SK-N-SH (cell line): ENCODE results near the gene ADCY7. TPM values are rescaled to one million over a fixed set of nuclear protein-coding genes. Genes with fewer than 3 reads are reported as not detected.

Source experiments
- CTCF ChIA-PET: fragments of 300-600, 350-600 bp; formaldehyde crosslinking; extraction: SDS; loops from one replicate; lab custom pipeline; 2021; lab: Yijun Ruan, JAX
- POLR2A ChIA-PET: fragments of 350-600 bp; sonication (Branson Sonifier 250); formaldehyde crosslinking; extraction: SDS; loops from one replicate; lab custom pipeline; 2020; ENCODE audit warnings: antibody characterized with exemption, inconsistent platforms; lab: Yijun Ruan, JAX
- DNase-seq: peaks from one replicate; pipeline ENCODE4 v3.0.0; 2012
- H2AFZ ChIP-seq: fragments of 200-600 bp; sonication (generic); 2 replicates; pipeline ENCODE4 v1.8.1; 2016; ENCODE audit warnings: antibody characterized with exemption, mild to moderate bottlenecking, low read depth
- H3F3A ChIP-seq: fragments of 200-600 bp; sonication (generic); replicated peaks from 2 replicates; pipeline ENCODE3; 2016; ENCODE audit warnings: antibody characterized with exemption, mild to moderate bottlenecking; ENCODE audit not compliant: insufficient read depth
- H3K27ac ChIP-seq, 2 experiments: fragments of 200-500 bp in 1 of 2; fragments of 200-600 bp in 1 of 2; sonication (Bioruptor generic) in 1 of 2; sonication (generic), shearing (Covaris generic) in 1 of 2; 2 replicates each; pipeline versions ENCODE4 v1.5.1 to v1.6.1; 2014 to 2016; ENCODE audit warnings: low read depth in 2 of 2, inconsistent platforms in 1 of 2, low read length in 1 of 2, mild to moderate bottlenecking in 1 of 2, mixed read lengths in 1 of 2
- H3K27me3 ChIP-seq: fragments of 200-600 bp; sonication (generic), shearing (Covaris generic); 2 replicates; pipeline ENCODE4 v1.6.1; 2016; ENCODE audit warnings: mixed run types; ENCODE audit not compliant: insufficient read depth
- H3K36me3 ChIP-seq, 2 experiments: fragments of 200-500 bp in 1 of 2; fragments of 200-600 bp in 1 of 2; sonication (Bioruptor generic) in 1 of 2; sonication (generic) in 1 of 2; replicated peaks in 1 of 2; 2 replicates each; pipeline versions ENCODE3 to v1.5.1; 2014 to 2016; ENCODE audit warnings: low read length in 1 of 2, mild to moderate bottlenecking in 1 of 2; ENCODE audit not compliant: insufficient read depth in 2 of 2, control insufficient read depth in 1 of 2
- H3K4me1 ChIP-seq, 2 experiments: fragments of 200-500 bp in 1 of 2; fragments of 200-600 bp in 1 of 2; sonication (Bioruptor generic) in 1 of 2; sonication (generic), shearing (Covaris generic) in 1 of 2; 2 replicates each; pipeline versions ENCODE4 v1.5.1 to v1.6.1; 2014 to 2016; ENCODE audit warnings: low read depth in 1 of 2, low read length in 1 of 2, mixed run types in 1 of 2; ENCODE audit not compliant: insufficient read depth in 2 of 2, control insufficient read depth in 1 of 2
- H3K4me2 ChIP-seq: fragments of 200-600 bp; sonication (generic), shearing (Covaris generic); 2 replicates; pipeline ENCODE4 v1.6.1; 2017; ENCODE audit warnings: mixed run types
- H3K4me3 ChIP-seq, 2 experiments: fragments of 200-500 bp in 1 of 2; fragments of 200-600 bp in 1 of 2; sonication (Bioruptor generic) in 1 of 2; sonication (generic), shearing (Covaris generic) in 1 of 2; 2 replicates each; pipeline versions ENCODE4 v1.5.1 to v1.8.1; 2014 to 2016; ENCODE audit warnings: low read depth in 2 of 2, inconsistent platforms in 1 of 2, low read length in 1 of 2, mild to moderate bottlenecking in 1 of 2, mixed read lengths in 1 of 2, moderate library complexity in 1 of 2
- H3K79me2 ChIP-seq: fragments of 200-600 bp; sonication (generic); 2 replicates; pipeline ENCODE4 v1.8.1; 2017; ENCODE audit warnings: mild to moderate bottlenecking; ENCODE audit not compliant: insufficient read depth
- H3K9ac ChIP-seq: fragments of 200-600 bp; sonication (generic); 2 replicates; pipeline ENCODE4 v1.6.1; 2017; ENCODE audit warnings: mixed run types
- H3K9me2 ChIP-seq: fragments of 200-600 bp; sonication (generic); 2 replicates; pipeline ENCODE4 v1.6.1; 2017; ENCODE audit warnings: mixed run types
- H3K9me3 ChIP-seq: fragments of 200-600 bp; sonication (generic); 2 replicates; pipeline ENCODE4 v1.6.1; 2017; ENCODE audit warnings: mixed run types, mild to moderate bottlenecking, moderate library complexity
- H4K20me1 ChIP-seq: fragments of 200-600 bp; sonication (generic); 2 replicates; pipeline ENCODE4 v1.6.1; 2017; ENCODE audit warnings: mild to moderate bottlenecking, mixed run types; ENCODE audit not compliant: insufficient read depth
- CHD2 ChIP-seq: fragments of 150-350 bp; IDR thresholded peaks from 2 replicates; pipeline ENCODE4 v1.6.1; 2018; ENCODE audit warnings: low read length; ENCODE audit not compliant: partially characterized antibody
- EZH2phosphoT487 ChIP-seq: fragments of 200-600 bp; sonication (generic); IDR thresholded peaks from 2 replicates; pipeline ENCODE4 v1.6.1; 2017; ENCODE audit warnings: low read depth, mixed run types, mild to moderate bottlenecking, antibody characterized with exemption, moderate library complexity, borderline replicate concordance
- FOXM1 ChIP-seq: IDR thresholded peaks from 2 replicates; pipeline ENCODE4 v1.4.0; 2012; ENCODE audit warnings: low read depth, mild to moderate bottlenecking
- GATA2 ChIP-seq: sonication (generic); formaldehyde crosslinking; IDR thresholded peaks from 2 replicates; pipeline ENCODE4 v1.5.0; 2020; ENCODE audit warnings: mild to moderate bottlenecking, missing genetic modification reagents
- MEF2A ChIP-seq: IDR thresholded peaks from 2 replicates; pipeline ENCODE4 v1.4.0; 2012; ENCODE audit warnings: low read depth, borderline replicate concordance
- NFIC ChIP-seq: IDR thresholded peaks from 2 replicates; pipeline ENCODE4 v1.4.0; 2012; ENCODE audit warnings: borderline replicate concordance
- RXRA ChIP-seq: IDR thresholded peaks from 2 replicates; pipeline ENCODE4 v1.4.0; 2012; ENCODE audit warnings: low read depth, mild to moderate bottlenecking, borderline replicate concordance
- SMC3 ChIP-seq: IDR thresholded peaks from 2 replicates; pipeline ENCODE4 v1.6.1; 2012; ENCODE audit warnings: low read depth, low read length, improper control_type of control experiment
- TAF1 ChIP-seq: IDR thresholded peaks from 2 replicates; pipeline ENCODE4 v1.6.1; 2012; ENCODE audit warnings: low read depth, mild to moderate bottlenecking, low read length, moderate library complexity, borderline replicate concordance
- TEAD4 ChIP-seq: IDR thresholded peaks from 2 replicates; pipeline ENCODE4 v1.4.0; 2012; ENCODE audit warnings: mild to moderate bottlenecking, borderline replicate concordance; ENCODE audit not compliant: insufficient read depth
- WGBS: methylation state at CpG from one replicate; pipeline ENCODE4 v1.1.6; 2017; ENCODE audit warnings: low lambda C conversion rate; 5-methylcytosine and 5-hydroxymethylcytosine counted together
- polyA plus RNA-seq, 3 experiments: library from polyadenylated mRNA; depleted of rRNA; stranded (reverse); fragments of >200 nt; gene quantifications; 2 replicates each; pipeline ENCODE4 v1.2.3, GENCODE V29; 2012
- TF ChIP-seq, protein P1 (sequence below): fragments of 150-350 bp; IDR thresholded peaks from 2 replicates; pipeline ENCODE4 v1.6.1; 2017; ENCODE audit warnings: antibody characterized with exemption, low read length, low read depth, borderline replicate concordance
- TF ChIP-seq, protein P2 (sequence below): fragments of 200-600 bp; sonication (generic); IDR thresholded peaks from 2 replicates; pipeline ENCODE4 v1.6.1; 2017; ENCODE audit warnings: antibody characterized with exemption, mild to moderate bottlenecking, moderate library complexity

Gene ADCY7
- polyA plus RNA-seq, 1 of the 3 experiments (the other 2 are of a cell fraction), result 14.3 TPM

DNA sequence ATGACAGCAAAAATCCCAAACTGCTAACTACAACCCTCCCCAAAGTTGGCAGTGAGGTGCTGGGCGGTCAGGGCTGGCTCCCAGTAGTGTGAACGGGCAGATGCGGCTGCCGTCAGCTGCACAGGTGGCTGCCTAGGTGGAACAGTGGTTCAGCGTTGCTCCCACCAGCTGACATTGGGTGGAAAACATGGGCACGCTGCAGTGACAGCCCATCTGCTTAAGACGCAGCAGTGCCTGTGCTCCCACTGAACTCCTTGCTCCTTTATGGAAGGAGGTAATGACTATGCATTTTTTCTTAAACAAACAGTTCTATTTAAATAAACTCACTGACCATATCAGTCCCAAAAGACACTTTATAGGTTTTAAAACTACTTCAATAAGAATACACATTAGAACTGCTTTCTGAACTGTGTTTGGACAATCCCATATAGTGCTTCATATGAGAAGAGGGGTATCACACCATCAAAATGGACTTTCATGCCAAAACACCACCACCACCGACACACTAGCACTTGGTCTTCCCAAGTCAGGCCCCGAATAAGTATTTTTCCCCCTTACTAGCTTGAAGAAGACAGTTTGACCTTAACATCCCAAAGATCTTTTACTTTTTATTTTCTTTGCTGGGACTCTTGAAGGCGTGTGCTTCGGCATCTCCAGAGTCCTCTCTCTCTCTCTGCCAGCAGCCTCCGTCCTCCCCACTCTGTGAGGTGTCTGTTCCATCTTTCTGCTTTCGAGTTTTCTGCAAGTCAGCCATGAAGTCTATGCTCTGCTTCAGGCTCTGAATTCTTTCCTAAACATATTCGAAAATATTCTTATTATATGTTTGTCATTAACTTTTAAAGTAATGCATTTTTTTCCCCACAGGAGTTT, 68.0 kb downstream of the ADCY7 start (continued):
- TF ChIP-seq, protein P1, sequence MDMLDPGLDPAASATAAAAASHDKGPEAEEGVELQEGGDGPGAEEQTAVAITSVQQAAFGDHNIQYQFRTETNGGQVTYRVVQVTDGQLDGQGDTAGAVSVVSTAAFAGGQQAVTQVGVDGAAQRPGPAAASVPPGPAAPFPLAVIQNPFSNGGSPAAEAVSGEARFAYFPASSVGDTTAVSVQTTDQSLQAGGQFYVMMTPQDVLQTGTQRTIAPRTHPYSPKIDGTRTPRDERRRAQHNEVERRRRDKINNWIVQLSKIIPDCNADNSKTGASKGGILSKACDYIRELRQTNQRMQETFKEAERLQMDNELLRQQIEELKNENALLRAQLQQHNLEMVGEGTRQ, result no peak
- TF ChIP-seq, protein P2, sequence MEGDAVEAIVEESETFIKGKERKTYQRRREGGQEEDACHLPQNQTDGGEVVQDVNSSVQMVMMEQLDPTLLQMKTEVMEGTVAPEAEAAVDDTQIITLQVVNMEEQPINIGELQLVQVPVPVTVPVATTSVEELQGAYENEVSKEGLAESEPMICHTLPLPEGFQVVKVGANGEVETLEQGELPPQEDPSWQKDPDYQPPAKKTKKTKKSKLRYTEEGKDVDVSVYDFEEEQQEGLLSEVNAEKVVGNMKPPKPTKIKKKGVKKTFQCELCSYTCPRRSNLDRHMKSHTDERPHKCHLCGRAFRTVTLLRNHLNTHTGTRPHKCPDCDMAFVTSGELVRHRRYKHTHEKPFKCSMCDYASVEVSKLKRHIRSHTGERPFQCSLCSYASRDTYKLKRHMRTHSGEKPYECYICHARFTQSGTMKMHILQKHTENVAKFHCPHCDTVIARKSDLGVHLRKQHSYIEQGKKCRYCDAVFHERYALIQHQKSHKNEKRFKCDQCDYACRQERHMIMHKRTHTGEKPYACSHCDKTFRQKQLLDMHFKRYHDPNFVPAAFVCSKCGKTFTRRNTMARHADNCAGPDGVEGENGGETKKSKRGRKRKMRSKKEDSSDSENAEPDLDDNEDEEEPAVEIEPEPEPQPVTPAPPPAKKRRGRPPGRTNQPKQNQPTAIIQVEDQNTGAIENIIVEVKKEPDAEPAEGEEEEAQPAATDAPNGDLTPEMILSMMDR, result no peak
- TF ChIP-seq TAF1 (no peak), FOXM1 (no peak), CHD2 (no peak), MEF2A (no peak), RXRA (no peak), NFIC (no peak)

DNA sequence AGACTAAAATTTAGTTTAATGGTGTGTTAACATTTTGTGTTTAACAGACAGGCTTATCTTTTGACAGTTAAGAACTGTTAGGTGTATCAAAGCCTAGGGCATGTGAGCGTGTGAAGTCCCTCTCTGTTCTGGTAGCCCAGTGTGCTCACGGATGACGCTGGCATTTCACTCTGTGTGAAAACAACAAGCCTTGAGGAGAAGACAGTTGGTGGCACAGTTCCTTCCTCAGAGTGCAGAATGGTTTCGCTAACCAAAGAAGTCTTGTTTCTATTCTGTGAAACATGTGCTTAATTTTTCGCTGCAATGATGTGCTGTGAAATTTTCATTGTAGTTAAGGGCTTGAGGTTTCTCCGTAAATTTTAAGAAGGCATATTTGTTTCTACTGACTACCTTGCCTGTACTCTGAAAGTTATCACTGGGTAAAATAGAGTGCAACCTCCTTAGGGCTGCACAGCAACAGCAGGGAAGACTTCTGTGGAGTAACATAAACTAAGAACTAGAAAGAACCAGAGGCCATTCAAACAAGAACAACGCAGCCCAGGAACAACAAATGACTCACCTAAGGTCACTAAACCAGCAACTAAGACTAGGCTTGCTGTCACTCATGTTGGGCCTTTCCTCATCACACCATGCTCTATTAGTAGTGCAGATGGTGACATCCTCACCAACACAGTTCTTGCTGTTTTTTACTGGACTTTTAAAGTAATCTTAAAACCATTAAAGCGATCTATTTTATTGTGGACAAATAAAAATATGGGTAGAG, 69.0 kb downstream of the ADCY7 start:
- CTCF ChIA-PET, result interaction anchor here (0.6 kb wide), 1 partner anchor 122 kb away, joined by 3 read pairs; no protein-coding TSS in a partner anchor
- Histone ChIP-seq H3K27ac (no peak overlapping the region), H4K20me1 (no peaks in the 10 kb centered on the region)

More for the DNA sequence above, 69.0 kb downstream of the ADCY7 start:
- Histone ChIP-seq H3K36me3 (peaks cover 65 to 66% of the 10 kb centered on the region in 2 experiments), H3F3A (no peaks in the 10 kb centered on the region), H3K9me2 (no peaks in the 10 kb centered on the region), H3K4me2 (no peak overlapping the region), H2AFZ (no peak overlapping the region)
- POLR2A ChIA-PET, result no interaction called here
- no peak for TF ChIP-seq GATA2
- no peak for TF ChIP-seq SMC3
- no peak for TF ChIP-seq RXRA
- no peak for TF ChIP-seq TAF1
- TF ChIP-seq EZH2phosphoT487, result no peak
- TF ChIP-seq TEAD4, result no peak
- no peak for TF ChIP-seq FOXM1
- TF ChIP-seq, all 33 proteins: peak for 0
- no peaks in the 10 kb centered on the region for H3K9me3 ChIP-seq
- 90% methylated on average over 8 of the region's 8 CpGs for WGBS
- DNase-seq, result no peak
- H3K79me2 ChIP-seq, result peaks cover 11% of the 10 kb centered on the region
- peaks cover 0 to 4% of the 10 kb centered on the region in 2 experiments; a peak in 1 of 4 replicates for H3K4me1 ChIP-seq
- H3K27me3 ChIP-seq, result no peaks in the 10 kb centered on the region
- H3K4me3 ChIP-seq, result no peak overlapping the region
- H3K9ac ChIP-seq, result no peak overlapping the region
